HG02642 (cell line): Measurements from ENCODE around the gene TSPO.
A peak's percentile ranks its signal among the peaks of the same experiment; 100 is the strongest.

Source experiments
- ATAC-seq: cut with Tn5 transposase; IDR thresholded peaks from one replicate; pipeline ENCODE4 v1.9.1; 2021; ENCODE audit warnings: mild to moderate bottlenecking; ENCODE audit not compliant: unreplicated experiment, poor library complexity

TSPO gene

DNA sequence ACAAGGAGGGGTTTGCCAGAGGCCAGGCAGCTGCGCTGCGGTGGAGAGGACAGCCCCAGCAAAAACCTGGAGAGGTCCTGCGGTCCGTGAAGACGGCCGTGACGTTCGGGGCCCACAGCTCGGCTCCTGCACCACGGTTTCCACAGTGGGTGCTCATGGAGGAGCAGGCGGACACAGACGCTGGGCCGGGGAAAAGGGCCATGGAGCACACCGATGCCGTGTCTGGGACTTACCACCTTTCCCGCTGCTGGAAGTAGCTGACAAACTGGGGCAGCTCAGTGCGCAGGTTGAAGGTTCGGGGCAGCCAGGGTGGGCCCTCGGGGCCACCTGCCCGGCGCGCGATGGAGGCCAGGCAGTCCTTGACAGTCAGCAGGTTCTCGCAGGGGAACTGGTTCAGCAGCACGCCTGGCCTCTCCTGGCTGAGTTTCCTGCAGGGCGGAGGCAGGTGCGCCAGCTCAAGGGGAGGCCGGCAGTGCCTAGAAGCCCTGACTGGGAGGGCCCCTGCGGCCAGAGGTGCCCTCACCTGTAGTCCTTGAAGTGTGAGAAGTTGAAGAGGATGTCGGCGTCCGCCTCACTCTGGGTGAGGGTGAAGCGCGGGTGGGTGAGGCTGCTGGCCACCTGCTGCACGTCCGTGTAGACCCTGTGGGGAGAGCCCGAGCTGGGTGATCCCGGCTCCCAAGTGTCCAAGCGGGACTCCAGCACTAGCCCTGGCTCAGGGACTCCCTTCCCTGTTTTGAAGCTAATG, 22.8 kb downstream of the TSPO start:
- ATAC-seq: no peak

DNA sequence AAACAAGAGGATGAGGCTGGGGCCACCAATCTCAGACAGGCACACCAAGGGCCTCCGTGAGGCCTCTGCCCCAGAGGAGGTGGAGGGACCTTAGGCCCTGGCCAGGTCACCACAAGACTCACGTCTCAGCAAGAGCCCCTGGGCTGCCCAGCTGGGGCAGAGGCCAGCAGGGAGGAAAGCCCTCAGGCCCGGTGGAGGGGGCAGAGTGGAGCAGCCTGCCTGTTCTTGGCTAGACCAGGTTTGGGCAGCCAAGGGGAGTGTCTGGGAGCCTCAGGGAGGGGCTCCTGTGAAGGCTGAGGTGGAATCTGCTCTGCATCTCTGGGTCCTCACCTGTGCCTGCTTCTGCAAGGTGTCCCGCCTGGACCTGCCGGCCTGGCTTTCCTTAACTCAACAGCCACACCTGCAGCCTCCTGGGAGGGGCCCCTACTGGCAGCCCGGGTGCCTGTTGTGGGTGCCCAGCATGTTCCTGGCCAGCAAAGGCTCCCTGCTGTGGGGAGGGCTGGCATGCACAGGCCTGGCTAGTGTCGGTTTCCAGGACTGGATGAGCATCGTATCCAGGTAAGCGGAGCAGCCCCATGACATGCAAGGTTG, 23.7 kb downstream of the TSPO start:
- ATAC-seq: no peak

DNA sequence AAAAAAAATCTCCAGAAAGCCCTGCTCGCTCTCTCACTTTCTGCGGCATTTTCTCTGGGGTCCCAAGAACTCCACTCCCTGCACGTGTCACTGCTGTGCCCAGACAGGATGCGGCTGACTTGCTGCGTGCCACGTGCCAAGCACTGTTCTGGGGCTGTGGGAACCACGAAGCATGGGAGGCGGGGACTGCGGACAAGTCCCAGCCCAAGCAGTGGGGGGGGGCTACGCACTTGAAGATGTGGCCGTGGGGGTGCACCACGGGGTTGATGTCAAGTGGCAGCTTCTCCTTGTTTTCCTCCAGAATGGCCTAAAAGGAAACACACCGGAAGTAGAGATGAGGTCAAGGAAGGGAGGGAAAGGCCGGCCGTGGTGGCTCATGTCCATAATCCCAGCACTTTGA, 24.7 kb downstream of the TSPO start:
- no peak for ATAC-seq

DNA sequence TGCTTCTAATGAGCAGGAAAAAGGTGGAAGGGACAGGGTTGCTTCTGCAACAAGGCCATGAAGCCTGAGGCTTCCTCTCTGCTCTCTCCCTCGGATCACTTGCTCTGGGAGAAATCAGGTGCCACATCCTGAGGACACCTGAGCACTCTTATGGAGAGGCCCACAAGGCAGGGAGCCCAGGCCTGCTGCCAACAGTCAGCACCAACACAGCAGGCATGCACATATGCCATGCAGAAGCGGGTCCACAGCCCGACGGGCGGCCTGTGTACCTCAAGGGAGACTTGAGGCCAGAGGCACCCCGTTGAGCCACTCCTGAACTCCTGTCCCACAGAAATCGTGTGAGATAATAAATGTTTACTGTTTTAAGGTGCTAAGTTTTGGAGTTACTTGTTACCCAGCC, 26.1 kb downstream of the TSPO start:
- ATAC-seq: no peak

DNA sequence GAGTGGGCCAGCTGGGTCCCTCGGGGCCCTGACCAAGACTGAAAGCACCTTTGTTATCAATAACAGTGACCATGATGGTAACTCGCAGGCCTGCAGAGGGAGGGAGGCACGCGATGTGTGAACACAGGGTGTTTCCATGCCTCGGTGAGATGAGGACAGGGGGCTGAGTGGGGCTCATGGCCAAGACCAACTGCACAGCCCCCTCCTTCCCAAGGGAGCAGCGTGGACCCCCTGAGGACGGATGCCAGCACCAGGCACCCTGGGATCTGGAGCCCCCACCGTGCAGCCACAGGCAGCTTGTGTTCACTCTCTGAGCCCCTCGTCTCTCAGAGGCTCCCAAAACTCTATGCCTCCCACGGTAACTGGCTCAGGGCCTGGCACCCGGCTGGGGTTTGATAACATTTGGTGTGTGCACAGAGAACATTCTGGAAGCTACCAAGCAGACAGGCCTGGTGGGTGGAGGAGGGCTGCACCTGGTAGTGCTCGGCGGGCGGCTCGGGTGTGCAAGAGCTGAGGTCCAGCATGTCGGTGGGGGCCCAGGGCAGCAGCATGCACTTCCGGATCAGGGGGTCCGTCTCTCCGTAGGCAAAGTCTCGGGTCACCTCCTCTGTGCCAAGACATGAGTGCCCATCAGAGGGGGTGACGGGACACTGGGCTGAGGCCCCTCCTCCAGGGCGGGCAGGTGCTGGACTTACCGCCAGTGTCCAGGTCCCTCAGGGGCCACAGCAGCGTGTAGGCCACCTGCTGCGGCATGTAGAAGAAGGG, 28.0 kb downstream of the TSPO start:
- ATAC-seq: no peak

DNA sequence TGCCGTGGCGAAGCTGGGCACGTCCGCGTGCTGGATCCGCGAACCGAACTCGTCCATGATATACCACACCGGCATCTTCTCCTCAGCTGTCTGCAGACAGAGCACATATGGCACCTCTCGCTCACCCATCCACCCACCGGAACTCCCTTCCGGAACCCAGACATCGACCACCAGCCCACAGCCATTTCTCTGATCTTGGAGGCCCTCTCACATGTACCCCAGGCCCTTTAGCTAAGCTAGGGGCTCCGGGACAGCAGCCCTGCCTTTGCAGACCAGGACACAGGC, 28.5 kb downstream of the TSPO start:
- ATAC-seq: no peak

DNA sequence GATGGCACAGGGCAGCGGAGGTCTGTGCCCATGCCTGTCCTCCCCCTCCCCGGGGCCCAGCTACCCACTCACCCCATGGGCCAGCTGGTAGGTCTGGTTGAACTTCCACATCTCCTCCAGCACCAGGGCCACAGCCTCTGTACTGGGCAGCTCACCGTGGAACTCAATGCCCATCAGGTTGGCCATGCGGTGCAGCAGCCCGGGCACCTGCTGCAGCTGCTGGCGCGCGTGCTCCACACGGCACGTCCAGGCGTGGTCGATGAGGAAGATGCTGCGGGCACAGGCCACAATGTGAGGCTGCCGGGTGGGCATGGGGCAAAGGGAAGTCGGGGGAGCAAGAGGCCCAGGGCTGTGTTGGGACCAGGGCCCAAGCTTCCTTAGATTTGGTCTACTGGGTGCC, 29.3 kb downstream of the TSPO start:
- no peak for ATAC-seq

DNA sequence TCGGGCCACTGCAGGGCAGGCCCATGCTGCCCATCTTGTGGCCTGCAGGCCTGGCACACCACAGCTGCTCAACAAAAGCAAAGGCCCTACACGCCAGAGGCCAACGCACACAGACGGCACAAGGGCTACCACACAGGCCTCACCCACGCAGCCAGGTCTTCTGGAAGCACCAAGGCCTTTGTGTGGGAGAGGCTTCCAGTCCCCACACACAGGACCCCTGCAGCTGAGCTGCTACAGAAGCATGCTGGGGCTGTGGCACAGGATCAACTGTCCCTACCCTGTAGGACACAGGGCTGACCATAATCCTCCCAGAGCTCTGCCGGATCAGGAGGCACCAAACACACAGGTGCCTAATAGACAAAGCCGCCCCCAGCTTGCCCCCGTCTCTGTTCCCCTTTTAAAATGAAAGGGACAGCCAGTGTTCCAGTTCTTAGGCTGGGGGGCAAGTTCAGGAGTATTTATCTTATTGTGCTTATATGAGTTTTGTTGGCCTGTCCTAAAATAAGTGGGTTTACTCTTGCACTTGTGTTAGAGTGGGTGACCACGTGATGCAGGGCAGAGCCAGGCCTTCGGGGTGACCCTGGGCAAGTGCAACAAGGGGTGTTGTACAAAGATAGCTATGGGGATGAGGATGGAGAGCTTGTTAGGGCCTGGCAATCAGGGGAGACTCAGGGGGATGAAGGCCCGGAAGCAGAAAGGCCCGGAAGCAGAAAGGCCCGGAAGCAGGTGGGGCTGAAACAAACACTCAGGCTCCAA, 30.1 kb downstream of the TSPO start:
- no peak for ATAC-seq

DNA sequence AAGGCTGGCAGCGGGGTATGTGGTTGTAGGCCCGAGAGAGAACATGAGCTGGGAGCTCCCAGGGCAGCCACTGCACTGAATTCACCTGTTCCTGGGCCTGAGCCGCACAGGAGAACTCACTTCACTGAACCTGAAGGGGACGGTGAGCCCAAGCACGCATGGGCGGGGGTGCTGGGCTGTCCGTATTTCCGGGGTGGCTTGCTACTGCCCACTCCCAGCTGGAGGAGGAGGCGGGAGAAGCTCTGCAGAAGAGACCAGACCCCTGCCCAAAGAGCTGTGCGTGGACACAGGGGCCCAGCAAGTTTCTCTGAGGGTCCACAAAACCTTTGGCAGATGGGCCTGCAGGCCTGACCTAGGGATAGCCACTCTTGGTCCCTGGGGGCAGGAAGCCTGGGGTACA, 30.8 kb downstream of the TSPO start:
- ATAC-seq: no peak

DNA sequence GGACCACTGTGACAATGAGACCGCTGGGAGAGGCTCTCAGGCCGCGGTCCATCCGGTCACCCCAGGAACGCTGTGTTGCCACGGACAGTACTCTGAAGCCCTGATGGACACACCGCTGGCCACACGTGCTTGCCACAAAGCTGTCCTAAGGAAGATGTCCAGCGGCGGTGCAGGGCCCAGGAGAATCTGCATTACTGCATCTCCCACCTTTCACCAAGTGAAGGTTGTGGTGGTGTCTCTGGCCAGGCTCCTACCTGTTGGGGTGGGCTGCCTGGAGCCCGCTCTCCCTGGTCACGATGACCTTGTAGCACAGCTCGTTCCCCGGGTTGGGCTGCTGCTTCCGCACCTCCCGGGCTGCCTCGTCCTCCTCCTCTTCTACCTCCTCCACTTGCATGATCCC, 31.4 kb downstream of the TSPO start:
- ATAC-seq: no peak

DNA sequence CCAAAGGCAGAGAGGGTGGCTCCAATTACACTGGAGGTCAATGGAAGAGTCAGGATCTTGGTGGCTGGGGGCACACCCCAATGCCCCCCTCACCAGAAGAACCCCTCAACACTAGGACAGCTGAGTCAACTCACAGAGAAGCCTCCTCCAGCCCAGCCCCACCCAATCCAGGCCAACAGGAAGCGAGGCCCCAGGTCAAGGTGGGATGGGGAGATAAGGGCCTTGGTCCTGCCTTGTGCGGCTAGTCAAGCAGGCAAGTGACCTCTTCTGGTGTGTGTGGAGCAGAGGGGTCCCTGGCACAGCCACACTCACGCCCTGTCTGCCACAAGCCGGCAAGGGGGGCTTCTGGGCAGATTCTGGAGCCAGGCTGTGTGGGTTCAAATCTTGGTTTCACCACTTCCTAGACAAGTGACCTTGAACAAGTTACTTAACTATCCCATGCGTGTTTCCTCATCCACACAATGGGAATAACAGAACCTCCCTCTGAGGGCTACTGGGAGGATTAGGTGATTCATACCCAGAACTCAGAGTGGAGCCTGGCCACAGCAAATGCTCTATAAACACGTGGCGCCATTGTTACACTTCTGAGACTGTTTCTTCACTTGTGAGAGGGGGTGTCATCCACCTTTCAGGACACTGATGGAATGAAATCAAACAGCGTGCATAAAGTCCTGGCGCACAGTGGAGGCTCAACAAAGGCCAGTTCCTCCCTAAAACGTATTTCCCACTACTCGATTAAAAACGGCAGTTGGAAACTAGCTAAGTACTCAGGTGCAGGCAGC, 32.3 kb downstream of the TSPO start:
- no peak for ATAC-seq

DNA sequence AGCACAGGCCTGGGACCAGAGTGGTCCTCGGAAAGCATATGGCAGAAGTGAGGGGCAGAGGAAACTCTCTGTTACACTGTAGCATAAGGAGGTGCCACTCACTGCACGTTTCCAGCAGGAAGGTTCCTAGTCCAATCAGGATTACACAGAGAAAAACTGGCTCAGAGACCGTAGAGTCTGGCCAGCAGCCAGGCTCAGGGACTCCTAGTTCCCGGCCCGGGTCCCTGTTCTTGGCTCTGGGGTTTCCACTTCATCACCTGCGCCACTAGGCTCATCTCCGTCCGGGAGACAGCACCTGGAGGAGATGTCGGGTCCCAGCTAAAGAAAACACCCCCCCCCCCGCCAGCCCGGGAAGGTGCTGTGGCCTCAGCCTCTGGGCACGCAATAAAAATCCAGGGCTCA, 34.5 kb downstream of the TSPO start:
- no peak for ATAC-seq

DNA sequence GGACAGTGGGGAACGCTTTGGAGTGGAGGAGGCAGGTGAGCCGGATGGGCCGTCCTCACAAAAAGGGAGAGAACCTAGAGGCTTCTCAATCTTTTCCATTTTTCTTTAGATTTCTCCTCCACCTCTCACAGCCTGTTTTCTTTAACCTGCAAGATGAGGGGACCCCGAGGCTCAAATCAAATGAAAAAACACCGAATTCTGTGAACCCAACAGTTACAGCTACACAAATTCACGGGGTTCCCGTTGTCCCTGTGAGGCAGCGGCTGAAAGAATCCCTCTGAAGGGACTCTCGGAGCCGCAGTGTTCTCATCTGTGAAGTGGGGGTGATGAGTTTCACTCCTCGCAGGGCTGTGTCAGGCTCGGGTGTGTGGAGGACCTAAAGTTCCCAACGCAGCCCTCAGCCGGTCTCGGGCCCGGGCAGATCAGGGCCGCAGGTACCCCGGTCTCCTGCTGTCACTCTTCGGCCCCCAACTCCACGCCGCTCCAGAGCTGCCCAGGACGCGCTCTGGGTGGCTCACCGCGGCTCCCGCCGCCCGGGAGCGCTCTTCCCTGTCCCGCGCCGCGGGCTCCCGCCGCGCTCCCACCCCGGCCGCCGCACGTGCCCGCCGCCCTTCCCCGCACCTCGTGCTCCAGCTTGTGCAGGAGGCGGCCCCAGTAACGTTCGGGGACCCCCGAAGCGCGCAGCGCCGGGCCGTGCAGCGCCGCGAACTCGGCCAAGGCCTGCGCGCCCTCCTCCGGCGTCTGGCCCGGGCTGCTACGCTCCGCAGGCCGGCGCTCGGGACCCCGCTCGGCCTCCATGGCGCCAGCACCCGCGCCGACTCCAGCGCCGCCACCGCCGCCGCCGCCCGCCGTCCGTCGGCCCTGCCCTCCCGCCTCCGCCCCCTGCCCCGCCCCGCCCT, 35.2 kb downstream of the TSPO start, which contains the start of gene TTLL12:
TSS of gene TTLL12 (minus strand) at position 863 of the 899 bp plus-strand sequence. CDS start at position 798, 65 bp downstream.
- ATAC-seq: peak; percentile 58

DNA sequence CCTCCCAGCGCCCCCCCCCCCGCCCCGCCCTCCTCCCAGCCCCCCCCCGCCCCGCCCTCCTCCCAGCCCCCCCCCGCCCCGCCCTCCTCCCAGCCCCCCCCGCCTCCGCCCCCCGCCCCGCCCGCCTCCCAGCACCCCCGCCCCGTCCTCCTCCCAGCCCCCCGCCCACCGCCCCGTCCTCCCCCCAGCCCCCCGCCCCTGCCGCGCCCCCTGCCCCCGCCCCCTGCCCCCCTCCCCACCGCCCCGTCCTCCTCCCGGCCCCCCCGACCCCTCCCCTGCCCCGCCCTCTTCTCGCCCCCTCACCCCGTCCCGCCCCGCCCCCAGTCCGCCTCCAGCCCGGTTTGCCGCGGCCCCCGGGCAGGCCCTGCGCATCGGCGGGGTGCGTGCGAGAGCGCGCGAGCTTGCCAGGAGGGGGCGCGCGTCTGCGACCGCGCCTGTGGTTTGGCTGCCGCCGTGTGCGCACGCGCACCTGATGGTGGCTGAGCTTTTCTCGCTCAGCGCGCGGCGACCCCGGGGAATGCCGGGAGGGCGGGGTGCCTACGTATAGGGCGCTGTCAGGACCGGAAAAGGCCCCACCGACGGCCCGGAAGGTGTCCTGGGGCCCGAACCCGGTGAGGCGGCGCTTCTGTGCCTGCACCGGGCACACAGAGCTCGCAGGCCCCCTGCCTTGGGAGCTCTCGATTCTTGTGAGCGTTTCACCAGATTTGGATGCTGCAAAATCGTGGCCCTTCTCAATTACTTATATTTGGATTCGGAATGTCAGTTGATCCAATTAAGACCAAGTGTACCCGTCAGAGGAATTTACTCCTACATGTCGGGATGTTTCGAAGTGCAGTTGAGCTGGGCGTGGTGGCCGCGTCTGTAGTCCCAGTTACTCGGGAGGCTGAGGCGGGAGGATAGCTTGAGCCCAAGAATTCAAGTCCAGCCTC, 36.1 kb downstream of the TSPO start:
- peak; percentile 90 for ATAC-seq

DNA sequence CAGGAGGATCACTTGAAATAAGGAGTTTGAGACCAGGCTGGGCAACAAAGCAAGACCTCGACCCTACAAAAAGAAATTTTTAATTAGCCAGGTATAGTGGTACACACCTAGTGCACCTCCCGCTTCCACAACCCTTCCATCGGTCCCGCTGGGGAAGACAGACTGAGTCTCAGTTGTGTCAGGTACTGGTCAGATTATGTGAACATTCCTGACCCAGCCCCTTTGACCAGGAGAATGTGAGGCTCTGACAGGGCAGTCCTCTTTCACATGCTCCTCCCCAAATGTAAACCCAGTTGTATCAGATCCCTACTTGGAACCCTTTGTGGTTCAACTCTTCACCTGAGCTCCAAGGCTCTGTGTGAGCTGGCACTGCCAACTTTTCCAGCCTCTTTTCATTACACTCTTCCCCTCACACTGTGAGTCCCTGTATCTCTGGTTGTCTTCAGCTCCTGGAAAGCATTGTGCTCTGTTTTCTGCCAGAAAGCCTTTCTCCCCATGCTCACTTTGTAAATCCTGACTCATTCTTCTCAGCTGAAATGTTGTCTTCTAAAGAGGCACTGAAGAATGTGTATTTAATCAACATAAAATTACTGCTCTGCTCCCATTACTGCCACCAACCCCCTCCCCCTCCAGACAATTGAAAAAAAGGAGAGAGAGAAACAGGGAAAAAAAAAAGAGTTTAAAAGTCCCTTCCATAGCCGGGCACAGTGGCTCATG, 37.6 kb downstream of the TSPO start:
- no peak for ATAC-seq

DNA sequence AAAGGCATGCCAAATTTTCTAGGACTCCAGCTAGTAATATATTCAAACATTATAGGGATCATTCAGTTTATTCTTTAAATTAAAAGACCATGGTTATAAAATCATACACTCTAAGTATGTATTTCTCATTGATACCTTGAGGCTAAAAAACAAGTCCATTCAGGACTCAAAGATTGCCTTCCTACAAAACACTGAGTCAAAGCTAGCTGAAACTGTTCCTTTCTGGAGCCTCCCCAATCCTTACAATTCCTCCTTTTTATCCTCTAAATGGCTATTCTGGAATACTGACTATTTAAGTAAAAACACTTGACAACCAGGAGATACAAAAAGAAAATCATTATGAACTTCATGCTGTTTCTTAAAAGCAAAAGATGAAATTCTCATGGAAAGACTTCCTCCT, 40.5 kb downstream of the TSPO start:
- ATAC-seq: no peak

DNA sequence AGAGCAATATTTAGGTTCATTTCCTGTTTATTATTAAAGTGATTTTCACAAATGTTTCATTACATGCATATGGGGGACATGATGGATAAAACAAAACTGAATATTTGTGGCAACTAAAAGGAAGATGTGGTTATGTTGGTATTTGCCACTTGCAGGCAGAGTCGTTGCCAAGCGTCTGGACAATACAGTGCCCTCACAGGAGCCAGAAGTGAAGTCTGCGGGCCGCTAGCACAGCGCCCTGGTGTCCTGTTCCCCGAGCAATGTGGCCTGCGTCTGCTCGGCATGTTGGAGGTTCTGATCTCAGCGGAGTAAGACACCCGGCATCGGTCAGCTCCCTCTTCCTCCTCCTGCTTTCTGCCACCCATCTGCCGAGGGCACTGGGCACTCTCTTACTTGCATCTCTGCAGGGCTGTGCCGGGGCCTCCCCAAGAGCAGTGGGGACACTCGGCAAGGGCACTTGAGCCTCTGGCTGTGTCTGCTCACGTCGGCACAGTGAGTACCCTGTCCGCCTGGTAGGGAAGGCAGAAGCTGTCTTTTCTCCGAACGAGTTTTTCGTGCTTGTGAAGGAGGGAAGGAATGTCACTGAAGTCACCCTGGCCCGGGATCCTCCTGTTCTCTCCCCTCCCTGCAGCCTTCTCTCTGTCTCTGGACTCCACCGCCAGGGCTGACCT, 46.0 kb downstream of the TSPO start:
- no peak for ATAC-seq
